K562 (cell line): Measurements from ENCODE around the gene ATP6V0A1. TPM values are rescaled to one million over a fixed set of nuclear protein-coding genes. Genes with fewer than 3 reads are reported as not detected.
A peak's percentile ranks its signal among the peaks of the same experiment; 100 is the strongest.

Experiments
- HDAC1 ChIP-seq, 2 experiments: fragments of 450-650 bp; IDR thresholded peaks; 2 replicates each; pipeline ENCODE4 v1.6.1; 2016 to 2017; ENCODE audit warnings: inconsistent platforms in 1 of 2, mild to moderate bottlenecking in 1 of 2, moderate library complexity in 1 of 2
- PHF21A ChIP-seq: fragments of 450-650 bp; IDR thresholded peaks from 2 replicates; pipeline ENCODE4 v1.6.1; 2017; ENCODE audit warnings: low read depth, borderline replicate concordance
- POLR2AphosphoS2 ChIP-seq: IDR thresholded peaks from 2 replicates; pipeline ENCODE4 v1.6.1; 2012; ENCODE audit warnings: low read length, improper control_type of control experiment
- POLR2AphosphoS5 ChIP-seq: IDR thresholded peaks from 2 replicates; pipeline ENCODE4 v1.6.1; 2011; ENCODE audit warnings: mild to moderate bottlenecking, low read depth, low read length, moderate library complexity; ENCODE audit not compliant: control insufficient read depth, insufficient read depth
- ZNF3 ChIP-seq: fragments of 250-450 bp; sonication (Bioruptor Pico); IDR thresholded peaks from 2 replicates; pipeline ENCODE4 v1.5.0; 2021; ENCODE audit warnings: mild to moderate bottlenecking, moderate library complexity
- ZNF561 ChIP-seq: fragments of 450-650 bp; formaldehyde crosslinking; conservative IDR thresholded peaks from 2 replicates; pipeline ENCODE4 v1.4.0; 2020; ENCODE audit warnings: mild to moderate bottlenecking, moderate library complexity
- polyA plus RNA-seq, 8 experiments: library from polyadenylated mRNA; depleted of rRNA in 4 of 8; stranded (reverse) in 5 of 8; unstranded in 3 of 8; fragments of >200 nt; fragmentation: Nextera tagmentation in 2 of 8; fragmentation: Illumina TruSeq in 1 of 8; extraction: Ambion mirVana in 2 of 8; extraction: Trizol in 1 of 8; gene quantifications; 2 replicates each; pipeline versions ENCODE4 v1.2.1 to v1.2.3, GENCODE V29; 2011 to 2014; ENCODE audit warnings: inconsistent platforms in 1 of 8, missing spikeins in 1 of 8
- total RNA-seq, 7 experiments: library from RNA; depleted of rRNA in 6 of 7; stranded (reverse); fragments of >200 nt in 6 of 7; fragmentation: Illumina TruSeq in 2 of 7; extraction: Trizol in 2 of 7; gene quantifications; 2 replicates each; pipeline versions ENCODE4 v1.2.1 to v1.2.3, GENCODE V29; 2011 to 2021; ENCODE audit warnings: low replicate concordance in 1 of 7
- TF ChIP-seq, protein P1 (sequence below): fragments of 200-800 bp; sonication (Bioruptor generic); IDR thresholded peaks from 2 replicates; pipeline ENCODE4 v1.6.1; 2017; ENCODE audit warnings: missing genetic modification characterization, missing compliant biosample characterization
- TF ChIP-seq, protein P2 (sequence below): sonication (generic); formaldehyde crosslinking; IDR thresholded peaks from 2 replicates; pipeline ENCODE4 v1.8.0; 2022; ENCODE audit warnings: missing genetic modification reagents, mild to moderate bottlenecking, moderate library complexity, borderline replicate concordance
- TF ChIP-seq, protein P3 (sequence below): IDR thresholded peaks from 2 replicates; pipeline ENCODE4 v1.6.1; 2011; ENCODE audit warnings: borderline replicate concordance, low read depth, mild to moderate bottlenecking, moderate library complexity, low read length; ENCODE audit not compliant: insufficient read depth, poor library complexity, severe bottlenecking
- TF ChIP-seq, protein P4 (sequence below): sonication (generic); formaldehyde crosslinking; IDR thresholded peaks from 2 replicates; pipeline ENCODE4 v1.8.1; 2023; ENCODE audit warnings: missing genetic modification reagents, mild to moderate bottlenecking, borderline replicate concordance
- TF ChIP-seq, protein P5 (sequence below): conservative IDR thresholded peaks from 2 replicates; pipeline ENCODE4 v1.6.1; 2011; ENCODE audit warnings: low read depth, mild to moderate bottlenecking, low read length; ENCODE audit not compliant: control insufficient read depth
- TF ChIP-seq, protein P6 (sequence below), 2 experiments: fragments of 200-800 bp in 1 of 2; sonication (Bioruptor generic) in 1 of 2; sonication (generic) in 1 of 2; formaldehyde crosslinking in 1 of 2; IDR thresholded peaks in 1 of 2; conservative IDR thresholded peaks in 1 of 2; 2 replicates each; pipeline versions ENCODE4 v1.5.0 to v1.6.1; 2016 to 2020; ENCODE audit warnings: missing compliant biosample characterization in 1 of 2, missing genetic modification characterization in 1 of 2, missing genetic modification reagents in 1 of 2

ATP6V0A1 gene
- total and polyA plus RNA-seq, 9 of the 15 experiments (the other 6 are each of a cell fraction or from before 2014, with no cell fraction given), result 11.8 to 158 (median 75.5) TPM

DNA sequence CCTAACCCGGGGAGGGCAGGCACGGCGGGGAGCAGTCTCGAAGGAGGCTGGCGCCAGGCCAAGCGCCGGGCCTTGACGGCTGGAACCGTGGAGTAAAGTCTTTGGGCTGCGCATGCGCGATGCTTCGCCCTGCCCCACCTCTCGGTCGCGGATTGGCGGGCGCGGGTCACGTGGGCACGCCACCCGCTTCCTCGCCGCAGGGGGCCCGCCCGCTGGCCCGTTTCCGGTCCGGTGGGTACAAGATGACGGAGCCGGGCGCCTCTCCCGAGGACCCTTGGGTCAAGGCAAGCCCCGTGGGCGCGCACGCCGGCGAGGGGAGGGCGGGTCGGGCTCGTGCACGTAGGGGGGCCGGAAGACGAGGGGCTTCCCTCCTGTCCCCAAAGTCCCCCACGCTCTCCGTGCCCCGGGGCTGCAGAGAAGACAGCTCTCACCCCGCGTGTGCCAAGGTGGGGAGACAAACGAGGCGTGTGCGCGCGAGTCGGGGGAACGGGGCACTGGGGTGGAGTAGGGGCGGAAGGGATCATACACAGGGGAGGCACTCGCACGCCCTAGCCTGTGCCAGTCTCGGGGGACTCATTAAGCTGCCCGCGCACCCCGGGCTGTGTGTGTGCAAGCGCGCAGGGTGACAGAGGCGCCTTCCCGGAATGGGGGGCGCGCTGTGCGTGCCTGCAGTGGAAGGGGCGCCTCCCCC lies 108.3 kb downstream of the ATP6V0A1 start, which contains the start of gene MLX (continued):
- TF ChIP-seq POLR2AphosphoS5, result peak; percentile 73; the same call in 1 of the 2 replicates
- TF ChIP-seq PHF21A, result no peak
- TF ChIP-seq, protein P1, sequence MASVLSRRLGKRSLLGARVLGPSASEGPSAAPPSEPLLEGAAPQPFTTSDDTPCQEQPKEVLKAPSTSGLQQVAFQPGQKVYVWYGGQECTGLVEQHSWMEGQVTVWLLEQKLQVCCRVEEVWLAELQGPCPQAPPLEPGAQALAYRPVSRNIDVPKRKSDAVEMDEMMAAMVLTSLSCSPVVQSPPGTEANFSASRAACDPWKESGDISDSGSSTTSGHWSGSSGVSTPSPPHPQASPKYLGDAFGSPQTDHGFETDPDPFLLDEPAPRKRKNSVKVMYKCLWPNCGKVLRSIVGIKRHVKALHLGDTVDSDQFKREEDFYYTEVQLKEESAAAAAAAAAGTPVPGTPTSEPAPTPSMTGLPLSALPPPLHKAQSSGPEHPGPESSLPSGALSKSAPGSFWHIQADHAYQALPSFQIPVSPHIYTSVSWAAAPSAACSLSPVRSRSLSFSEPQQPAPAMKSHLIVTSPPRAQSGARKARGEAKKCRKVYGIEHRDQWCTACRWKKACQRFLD (CRISPR knock-in tag), result peak; percentile 17; the same call in 1 of the 2 replicates
- TF ChIP-seq, protein P2, sequence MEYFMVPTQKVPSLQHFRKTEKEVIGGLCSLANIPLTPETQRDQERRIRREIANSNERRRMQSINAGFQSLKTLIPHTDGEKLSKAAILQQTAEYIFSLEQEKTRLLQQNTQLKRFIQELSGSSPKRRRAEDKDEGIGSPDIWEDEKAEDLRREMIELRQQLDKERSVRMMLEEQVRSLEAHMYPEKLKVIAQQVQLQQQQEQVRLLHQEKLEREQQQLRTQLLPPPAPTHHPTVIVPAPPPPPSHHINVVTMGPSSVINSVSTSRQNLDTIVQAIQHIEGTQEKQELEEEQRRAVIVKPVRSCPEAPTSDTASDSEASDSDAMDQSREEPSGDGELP (CRISPR knock-in tag), result peak; percentile 81; the same call in 1 of the 2 replicates
- TF ChIP-seq, protein P3, sequence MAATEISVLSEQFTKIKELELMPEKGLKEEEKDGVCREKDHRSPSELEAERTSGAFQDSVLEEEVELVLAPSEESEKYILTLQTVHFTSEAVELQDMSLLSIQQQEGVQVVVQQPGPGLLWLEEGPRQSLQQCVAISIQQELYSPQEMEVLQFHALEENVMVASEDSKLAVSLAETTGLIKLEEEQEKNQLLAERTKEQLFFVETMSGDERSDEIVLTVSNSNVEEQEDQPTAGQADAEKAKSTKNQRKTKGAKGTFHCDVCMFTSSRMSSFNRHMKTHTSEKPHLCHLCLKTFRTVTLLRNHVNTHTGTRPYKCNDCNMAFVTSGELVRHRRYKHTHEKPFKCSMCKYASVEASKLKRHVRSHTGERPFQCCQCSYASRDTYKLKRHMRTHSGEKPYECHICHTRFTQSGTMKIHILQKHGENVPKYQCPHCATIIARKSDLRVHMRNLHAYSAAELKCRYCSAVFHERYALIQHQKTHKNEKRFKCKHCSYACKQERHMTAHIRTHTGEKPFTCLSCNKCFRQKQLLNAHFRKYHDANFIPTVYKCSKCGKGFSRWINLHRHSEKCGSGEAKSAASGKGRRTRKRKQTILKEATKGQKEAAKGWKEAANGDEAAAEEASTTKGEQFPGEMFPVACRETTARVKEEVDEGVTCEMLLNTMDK, result no peak
- no peak for TF ChIP-seq ZNF3
- peak in 1 of 2 experiments; percentile 56; a peak in 1 of 4 replicates for TF ChIP-seq HDAC1 (IDR thresholded peaks at IDR 0.05)
- no peak for TF ChIP-seq ZNF561 (CRISPR knock-in tag)
- TF ChIP-seq, protein P4, sequence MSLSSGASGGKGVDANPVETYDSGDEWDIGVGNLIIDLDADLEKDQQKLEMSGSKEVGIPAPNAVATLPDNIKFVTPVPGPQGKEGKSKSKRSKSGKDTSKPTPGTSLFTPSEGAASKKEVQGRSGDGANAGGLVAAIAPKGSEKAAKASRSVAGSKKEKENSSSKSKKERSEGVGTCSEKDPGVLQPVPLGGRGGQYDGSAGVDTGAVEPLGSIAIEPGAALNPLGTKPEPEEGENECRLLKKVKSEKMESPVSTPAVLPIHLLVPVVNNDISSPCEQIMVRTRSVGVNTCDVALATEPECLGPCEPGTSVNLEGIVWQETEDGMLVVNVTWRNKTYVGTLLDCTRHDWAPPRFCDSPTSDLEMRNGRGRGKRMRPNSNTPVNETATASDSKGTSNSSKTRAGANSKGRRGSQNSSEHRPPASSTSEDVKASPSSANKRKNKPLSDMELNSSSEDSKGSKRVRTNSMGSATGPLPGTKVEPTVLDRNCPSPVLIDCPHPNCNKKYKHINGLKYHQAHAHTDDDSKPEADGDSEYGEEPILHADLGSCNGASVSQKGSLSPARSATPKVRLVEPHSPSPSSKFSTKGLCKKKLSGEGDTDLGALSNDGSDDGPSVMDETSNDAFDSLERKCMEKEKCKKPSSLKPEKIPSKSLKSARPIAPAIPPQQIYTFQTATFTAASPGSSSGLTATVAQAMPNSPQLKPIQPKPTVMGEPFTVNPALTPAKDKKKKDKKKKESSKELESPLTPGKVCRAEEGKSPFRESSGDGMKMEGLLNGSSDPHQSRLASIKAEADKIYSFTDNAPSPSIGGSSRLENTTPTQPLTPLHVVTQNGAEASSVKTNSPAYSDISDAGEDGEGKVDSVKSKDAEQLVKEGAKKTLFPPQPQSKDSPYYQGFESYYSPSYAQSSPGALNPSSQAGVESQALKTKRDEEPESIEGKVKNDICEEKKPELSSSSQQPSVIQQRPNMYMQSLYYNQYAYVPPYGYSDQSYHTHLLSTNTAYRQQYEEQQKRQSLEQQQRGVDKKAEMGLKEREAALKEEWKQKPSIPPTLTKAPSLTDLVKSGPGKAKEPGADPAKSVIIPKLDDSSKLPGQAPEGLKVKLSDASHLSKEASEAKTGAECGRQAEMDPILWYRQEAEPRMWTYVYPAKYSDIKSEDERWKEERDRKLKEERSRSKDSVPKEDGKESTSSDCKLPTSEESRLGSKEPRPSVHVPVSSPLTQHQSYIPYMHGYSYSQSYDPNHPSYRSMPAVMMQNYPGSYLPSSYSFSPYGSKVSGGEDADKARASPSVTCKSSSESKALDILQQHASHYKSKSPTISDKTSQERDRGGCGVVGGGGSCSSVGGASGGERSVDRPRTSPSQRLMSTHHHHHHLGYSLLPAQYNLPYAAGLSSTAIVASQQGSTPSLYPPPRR (CRISPR knock-in tag), result no peak
- TF ChIP-seq POLR2AphosphoS2, result peak; percentile 76
- TF ChIP-seq, protein P5, sequence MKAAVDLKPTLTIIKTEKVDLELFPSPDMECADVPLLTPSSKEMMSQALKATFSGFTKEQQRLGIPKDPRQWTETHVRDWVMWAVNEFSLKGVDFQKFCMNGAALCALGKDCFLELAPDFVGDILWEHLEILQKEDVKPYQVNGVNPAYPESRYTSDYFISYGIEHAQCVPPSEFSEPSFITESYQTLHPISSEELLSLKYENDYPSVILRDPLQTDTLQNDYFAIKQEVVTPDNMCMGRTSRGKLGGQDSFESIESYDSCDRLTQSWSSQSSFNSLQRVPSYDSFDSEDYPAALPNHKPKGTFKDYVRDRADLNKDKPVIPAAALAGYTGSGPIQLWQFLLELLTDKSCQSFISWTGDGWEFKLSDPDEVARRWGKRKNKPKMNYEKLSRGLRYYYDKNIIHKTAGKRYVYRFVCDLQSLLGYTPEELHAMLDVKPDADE, result peak; percentile 84
- TF ChIP-seq, protein P6, sequence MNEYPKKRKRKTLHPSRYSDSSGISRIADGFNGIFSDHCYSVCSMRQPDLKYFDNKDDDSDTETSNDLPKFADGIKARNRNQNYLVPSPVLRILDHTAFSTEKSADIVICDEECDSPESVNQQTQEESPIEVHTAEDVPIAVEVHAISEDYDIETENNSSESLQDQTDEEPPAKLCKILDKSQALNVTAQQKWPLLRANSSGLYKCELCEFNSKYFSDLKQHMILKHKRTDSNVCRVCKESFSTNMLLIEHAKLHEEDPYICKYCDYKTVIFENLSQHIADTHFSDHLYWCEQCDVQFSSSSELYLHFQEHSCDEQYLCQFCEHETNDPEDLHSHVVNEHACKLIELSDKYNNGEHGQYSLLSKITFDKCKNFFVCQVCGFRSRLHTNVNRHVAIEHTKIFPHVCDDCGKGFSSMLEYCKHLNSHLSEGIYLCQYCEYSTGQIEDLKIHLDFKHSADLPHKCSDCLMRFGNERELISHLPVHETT (CRISPR knock-in tag; conservative IDR thresholded peaks at IDR 0.05 in 1 of 2, IDR thresholded peaks at IDR 0.05 in 1 of 2), result peak in 1 of 2 experiments; percentile 55; a peak in 1 of 4 replicates
